Measurements from ENCODE around the gene ZBTB47.

ZBTB47 gene

DNA sequence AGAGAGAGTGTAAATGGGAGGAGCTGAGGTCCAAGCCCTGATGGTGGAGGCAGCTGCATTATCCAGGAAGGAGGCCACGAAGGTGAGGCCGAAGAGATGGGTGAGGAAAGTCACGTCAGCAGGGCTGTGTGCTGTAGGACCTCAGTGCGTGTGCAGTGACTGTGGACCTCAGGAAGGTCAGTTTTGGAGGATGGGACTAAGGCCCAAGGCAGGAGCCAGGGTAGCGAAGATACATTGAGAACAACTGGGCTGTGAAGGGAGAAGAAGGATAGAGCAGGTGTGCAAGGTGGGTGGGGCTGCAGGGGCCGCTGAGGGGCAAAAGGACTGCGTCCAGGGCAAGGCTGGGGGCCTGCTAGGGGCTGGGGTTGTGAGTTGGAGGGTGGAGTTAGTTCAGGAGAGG lies 36.7 kb downstream of the ZBTB47 start:
- no peak overlapping the region for H3K4me3 ChIP-seq (ENCODE audit: low read depth, low read length)
- in situ Hi-C loops (cut with HindIII; ENCODE audit: low sequenced_read_pairs), result no loop called here
- no peak for TF ChIP-seq CTCF (IDR thresholded peaks at IDR 0.05; ENCODE audit: low read depth, low read length)
- DNase-seq (ENCODE audit: low read depth, low spot score), result no peak

DNA sequence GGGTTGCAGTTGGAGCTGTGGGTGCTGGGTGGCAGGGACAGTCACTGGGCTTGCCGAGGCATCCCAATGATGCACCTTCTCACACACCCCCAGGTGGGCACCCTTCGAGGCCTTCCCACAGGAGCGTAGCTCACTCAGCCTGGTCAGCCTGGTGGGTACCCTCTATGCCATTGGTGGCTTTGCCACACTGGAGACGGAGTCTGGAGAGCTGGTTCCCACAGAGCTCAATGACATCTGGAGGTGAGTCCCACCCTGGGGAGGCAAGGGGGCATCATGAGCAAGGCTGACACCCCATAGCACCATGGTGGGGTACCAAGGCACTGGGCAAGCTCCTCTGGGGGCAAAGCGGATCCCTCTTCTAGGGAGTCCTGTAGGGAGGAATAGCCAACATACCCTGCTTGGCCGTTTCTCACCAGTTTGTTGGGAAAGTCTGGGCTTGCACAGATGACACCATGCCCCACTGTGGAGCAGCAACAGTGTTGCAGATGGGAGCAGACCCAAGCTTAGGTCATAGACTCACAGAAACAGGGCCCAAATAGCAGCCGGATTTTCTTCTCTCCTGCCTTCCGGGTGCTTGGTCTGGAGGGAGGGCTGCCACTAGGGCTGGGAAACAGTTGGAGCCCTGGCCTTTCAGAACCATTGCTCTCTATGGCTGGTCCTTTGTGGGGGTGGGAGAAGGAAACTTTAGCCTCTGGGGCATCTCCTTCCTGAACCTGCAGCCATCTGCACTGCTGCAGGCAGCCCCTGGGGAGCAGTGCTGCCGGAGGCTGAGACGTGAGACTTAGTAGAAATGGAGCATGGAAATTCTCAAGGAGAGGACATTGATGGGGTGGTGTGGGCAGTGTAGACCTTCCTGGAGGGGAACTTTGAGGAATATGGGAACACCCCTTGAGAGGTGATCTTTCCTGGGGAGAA lies 37.5 kb downstream of the ZBTB47 start:
- H3K4me3 ChIP-seq (ENCODE audit: low read depth, low read length), result no peak overlapping the region
- TF ChIP-seq CTCF (IDR thresholded peaks at IDR 0.05; ENCODE audit: low read depth, low read length), result no peak
- DNase-seq (ENCODE audit: low read depth, low spot score), result no peak
- in situ Hi-C loops (cut with HindIII; ENCODE audit: low sequenced_read_pairs), result no loop called here

- in situ Hi-C loops (cut with HindIII; ENCODE audit: low sequenced_read_pairs), result no loop called here
- no peak for DNase-seq (ENCODE audit: low read depth, low spot score)
- no peak for TF ChIP-seq CTCF (IDR thresholded peaks at IDR 0.05; ENCODE audit: low read depth, low read length)
- H3K4me3 ChIP-seq (ENCODE audit: low read depth, low read length), result no peak overlapping the region
These were observed 38.5 kb downstream of the ZBTB47 start for GRCh38 chr3:42691816-42692666.

- no peak overlapping the region for H3K4me3 ChIP-seq (ENCODE audit: low read depth, low read length)
- in situ Hi-C loops (cut with HindIII; ENCODE audit: low sequenced_read_pairs), result no loop called here
- DNase-seq (ENCODE audit: low read depth, low spot score), result no peak
- no peak for TF ChIP-seq CTCF (IDR thresholded peaks at IDR 0.05; ENCODE audit: low read depth, low read length)
These were observed 39.4 kb downstream of the ZBTB47 start for GRCh38 chr3:42692667-42693529.

DNA sequence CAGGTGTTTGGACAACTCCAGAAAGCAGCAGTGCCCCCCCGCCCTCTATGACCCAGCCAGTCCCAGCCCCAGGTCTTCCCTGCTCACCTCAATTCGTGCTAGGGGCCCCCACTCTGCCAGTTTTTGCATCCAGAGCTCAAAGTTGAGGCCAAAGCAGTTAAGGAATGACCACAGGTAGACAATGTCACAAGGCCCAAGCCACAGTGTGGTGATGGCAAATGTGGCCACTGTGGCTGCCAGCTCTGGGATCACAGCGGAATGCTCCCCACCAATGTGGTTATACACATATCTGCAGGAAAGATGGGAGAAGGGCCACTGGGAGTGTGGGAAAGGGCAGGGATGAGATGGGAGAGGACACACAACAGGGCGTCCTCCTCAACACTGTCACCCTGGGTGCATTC lies 40.0 kb downstream of the ZBTB47 start:
- H3K4me3 ChIP-seq (ENCODE audit: low read depth, low read length), result no peak overlapping the region
- TF ChIP-seq CTCF (IDR thresholded peaks at IDR 0.05; ENCODE audit: low read depth, low read length), result no peak
- DNase-seq (ENCODE audit: low read depth, low spot score), result no peak
- in situ Hi-C loops (cut with HindIII; ENCODE audit: low sequenced_read_pairs), result no loop called here

DNA sequence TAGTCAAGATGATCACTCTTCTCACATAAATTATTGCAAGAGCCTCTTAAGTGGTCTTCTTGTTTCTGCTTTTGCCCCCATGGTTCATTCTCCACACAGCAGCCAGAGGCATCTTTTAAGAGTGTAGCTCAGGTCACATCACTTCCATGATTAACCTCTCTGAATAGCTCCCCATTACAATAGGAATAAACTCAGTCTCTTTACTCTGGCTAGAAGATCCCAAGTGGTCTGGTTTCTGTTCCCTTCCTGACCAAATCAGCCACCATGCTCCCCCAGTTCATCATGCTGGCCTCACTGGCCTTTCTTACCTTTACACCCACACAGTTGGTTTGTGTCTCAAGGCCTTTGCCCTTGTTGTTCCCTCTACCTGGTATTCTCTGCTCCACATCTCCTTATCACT lies 40.9 kb downstream of the ZBTB47 start:
- in situ Hi-C loops (cut with HindIII; ENCODE audit: low sequenced_read_pairs), result no loop called here
- DNase-seq (ENCODE audit: low read depth, low spot score), result no peak
- H3K4me3 ChIP-seq (ENCODE audit: low read depth, low read length), result no peak overlapping the region
- TF ChIP-seq CTCF (IDR thresholded peaks at IDR 0.05; ENCODE audit: low read depth, low read length), result no peak
